HEK293 (cell line): Measurements from ENCODE around the gene CHCHD10.
A peak's percentile ranks its signal among the peaks of the same experiment; 100 is the strongest.

Experiments used
- CTCF ChIA-PET: fragments of 350-600 bp; formaldehyde crosslinking; extraction: SDS; loops from one replicate; lab custom pipeline; 2021; ENCODE audit warnings: antibody characterized with exemption; lab: Yijun Ruan, JAX
- POLR2A ChIA-PET: fragments of 300-600 bp; formaldehyde crosslinking; extraction: SDS; loops from one replicate; lab custom pipeline; 2020; ENCODE audit warnings: antibody characterized with exemption, inconsistent platforms; lab: Yijun Ruan, JAX
- H3K27ac ChIP-seq: fragments of 200-500 bp; sonication (Bioruptor generic); 2 replicates; pipeline ENCODE4 v1.5.1; 2014; ENCODE audit warnings: low read depth, low read length, control low read depth, inconsistent platforms; ENCODE audit errors: extremely low read depth
- H3K36me3 ChIP-seq, 2 experiments: fragments of 200-500 bp in 1 of 2; sonication (Bioruptor generic) in 1 of 2; 1 replicate in 1 of 2; 2 replicates in 1 of 2; pipeline ENCODE4 v1.5.1; 2014 to 2017; ENCODE audit warnings: inconsistent platforms in 2 of 2, low read length in 2 of 2; ENCODE audit not compliant: control insufficient read depth in 2 of 2, insufficient read depth in 1 of 2
- H3K4me1 ChIP-seq: fragments of 200-500 bp; sonication (Bioruptor generic); 2 replicates; pipeline ENCODE4 v1.5.1; 2014; ENCODE audit warnings: mild to moderate bottlenecking, low read length, inconsistent platforms; ENCODE audit not compliant: control insufficient read depth, insufficient read depth
- H3K4me3 ChIP-seq: 2 replicates; pipeline ENCODE4 v1.5.1; 2011; ENCODE audit warnings: low read depth, mild to moderate bottlenecking, control low read depth, low read length, moderate library complexity
- H3K9me3 ChIP-seq: fragments of 200-500 bp; sonication (Bioruptor generic); 2 replicates; pipeline ENCODE4 v1.5.1; 2014; ENCODE audit warnings: low read depth, low read length, inconsistent platforms; ENCODE audit not compliant: control insufficient read depth, insufficient read depth
- GLIS1 ChIP-seq: fragments of 450-650 bp; formaldehyde crosslinking; IDR thresholded peaks from 2 replicates; pipeline ENCODE4 v1.5.1; 2016; ENCODE audit warnings: missing biosample characterization, missing genetic modification characterization
- KLF17 ChIP-seq: fragments of 450-650 bp; formaldehyde crosslinking; IDR thresholded peaks from 2 replicates; pipeline ENCODE4 v1.5.1; 2016; ENCODE audit warnings: missing biosample characterization, missing genetic modification characterization
- SCRT2 ChIP-seq: fragments of 450-650 bp; formaldehyde crosslinking; IDR thresholded peaks from 2 replicates; pipeline ENCODE4 v1.5.1; 2016; ENCODE audit warnings: missing biosample characterization, missing genetic modification characterization
- SP2 ChIP-seq: fragments of 450-650 bp; formaldehyde crosslinking; IDR thresholded peaks from 2 replicates; pipeline ENCODE4 v1.5.1; 2016; ENCODE audit warnings: missing biosample characterization, missing genetic modification characterization
- YY2 ChIP-seq: fragments of 450-650 bp; formaldehyde crosslinking; IDR thresholded peaks from 2 replicates; pipeline ENCODE4 v1.5.1; 2016; ENCODE audit warnings: missing biosample characterization, missing genetic modification characterization
- ZBTB17 ChIP-seq: fragments of 450-650 bp; formaldehyde crosslinking; IDR thresholded peaks from 2 replicates; pipeline ENCODE4 v1.5.1; 2016; ENCODE audit warnings: missing biosample characterization, missing genetic modification characterization
- ZBTB48 ChIP-seq: fragments of 450-650 bp; formaldehyde crosslinking; IDR thresholded peaks from 2 replicates; pipeline ENCODE4 v1.5.1; 2016; ENCODE audit warnings: missing biosample characterization, missing genetic modification characterization
- ZFHX2 ChIP-seq: fragments of 450-650 bp; formaldehyde crosslinking; conservative IDR thresholded peaks from 2 replicates; pipeline ENCODE4 v1.5.1; 2016; ENCODE audit warnings: missing biosample characterization, missing genetic modification characterization
- ZFP41 ChIP-seq: fragments of 450-650 bp; formaldehyde crosslinking; IDR thresholded peaks from 2 replicates; pipeline ENCODE4 v1.5.1; 2016; ENCODE audit warnings: missing biosample characterization, missing genetic modification characterization, borderline replicate concordance
- ZFP69B ChIP-seq: fragments of 450-650 bp; formaldehyde crosslinking; IDR thresholded peaks from 2 replicates; pipeline ENCODE4 v1.5.1; 2016; ENCODE audit warnings: missing biosample characterization, missing genetic modification characterization
- ZNF366 ChIP-seq: fragments of 450-650 bp; formaldehyde crosslinking; conservative IDR thresholded peaks from 2 replicates; pipeline ENCODE4 v1.5.1; 2016; ENCODE audit warnings: missing biosample characterization, missing genetic modification characterization
- ZNF398 ChIP-seq: fragments of 450-650 bp; formaldehyde crosslinking; IDR thresholded peaks from 2 replicates; pipeline ENCODE4 v1.5.1; 2017; ENCODE audit warnings: missing biosample characterization, missing genetic modification characterization
- ZNF510 ChIP-seq: fragments of 450-650 bp; formaldehyde crosslinking; IDR thresholded peaks from 2 replicates; pipeline ENCODE4 v1.5.1; 2018; ENCODE audit warnings: mild to moderate bottlenecking, missing genetic modification characterization, missing biosample characterization; ENCODE audit not compliant: insufficient replicate concordance
- ZNF514 ChIP-seq: fragments of 450-650 bp; formaldehyde crosslinking; IDR thresholded peaks from 2 replicates; pipeline ENCODE4 v1.5.1; 2016; ENCODE audit warnings: missing biosample characterization, missing genetic modification characterization
- ZNF529 ChIP-seq: fragments of 450-650 bp; formaldehyde crosslinking; IDR thresholded peaks from 2 replicates; pipeline ENCODE4 v1.5.1; 2017; ENCODE audit warnings: missing genetic modification characterization, missing biosample characterization; ENCODE audit not compliant: insufficient replicate concordance
- ZNF549 ChIP-seq: fragments of 450-650 bp; IDR thresholded peaks from 2 replicates; pipeline ENCODE4 v1.5.1; 2018; ENCODE audit warnings: missing biosample characterization, missing genetic modification characterization, mild to moderate bottlenecking, inconsistent platforms, moderate library complexity
- ZNF585B ChIP-seq: fragments of 450-650 bp; formaldehyde crosslinking; IDR thresholded peaks from 2 replicates; pipeline ENCODE4 v1.5.1; 2016; ENCODE audit warnings: missing biosample characterization, missing genetic modification characterization
- ZNF692 ChIP-seq: fragments of 450-650 bp; formaldehyde crosslinking; IDR thresholded peaks from 2 replicates; pipeline ENCODE4 v1.5.1; 2016; ENCODE audit warnings: missing biosample characterization, missing genetic modification characterization
- ZNF704 ChIP-seq: fragments of 450-650 bp; formaldehyde crosslinking; IDR thresholded peaks from 2 replicates; pipeline ENCODE4 v1.5.1; 2016; ENCODE audit warnings: missing biosample characterization, missing genetic modification characterization
- ZNF776 ChIP-seq: fragments of 450-650 bp; formaldehyde crosslinking; IDR thresholded peaks from 2 replicates; pipeline ENCODE4 v1.5.0; 2017; ENCODE audit warnings: missing biosample characterization, missing genetic modification characterization, borderline replicate concordance

CHCHD10 gene

GRCh38 chr22:23783265-23784150, 15.7 kb upstream of the CHCHD10 start:
- H3K4me1 ChIP-seq: peaks cover 6% of the 10 kb centered on the region
- H3K27ac ChIP-seq: no peak overlapping the region
- POLR2A ChIA-PET: no interaction called here
- no peaks in the 10 kb centered on the region for H3K9me3 ChIP-seq
- no peak overlapping the region for H3K4me3 ChIP-seq
- peaks cover 1 to 3% of the 10 kb centered on the region in 2 experiments; a peak in 2 of 3 replicates for H3K36me3 ChIP-seq
- CTCF ChIA-PET: no interaction called here
- TF ChIP-seq KLF17 (tag by site-specific recombination) (no peak), ZNF366 (tag by site-specific recombination) (no peak), ZFP41 (tag by site-specific recombination) (no peak), ZNF704 (tag by site-specific recombination) (no peak)

- Histone ChIP-seq H3K4me1 (no peaks in the 10 kb centered on the region; the same call in 1 of the 2 replicates), H3K36me3 (no peaks in the 10 kb centered on the region), H3K9me3 (no peaks in the 10 kb centered on the region), H3K27ac (no peak overlapping the region), H3K4me3 (no peak overlapping the region)
- TF ChIP-seq SCRT2 (tag by site-specific recombination) (peak; percentile 36; the same call in 1 of the 2 replicates), ZNF549 (tag by site-specific recombination) (no peak)
- ChIA-PET POLR2A (no interaction called here), CTCF (no interaction called here)
Observed at GRCh38 chr22:23782703-23783102, 14.9 kb upstream of the CHCHD10 start.

- H3K36me3 ChIP-seq: no peaks in the 10 kb centered on the region
- TF ChIP-seq ZNF776 (tag by site-specific recombination) (no peak), YY2 (tag by site-specific recombination) (no peak), ZNF366 (tag by site-specific recombination) (no peak), ZNF510 (tag by site-specific recombination) (no peak)
- H3K4me3 ChIP-seq: no peak overlapping the region
- H3K4me1 ChIP-seq: no peaks in the 10 kb centered on the region; the same call in 1 of the 2 replicates
- ChIA-PET CTCF (no interaction called here), POLR2A (no interaction called here)
- no peak overlapping the region for H3K27ac ChIP-seq
- H3K9me3 ChIP-seq: no peaks in the 10 kb centered on the region
Observed at GRCh38 chr22:23782252-23782651, 14.5 kb upstream of the CHCHD10 start.

- Histone ChIP-seq H3K27ac (no peak overlapping the region), H3K36me3 (no peaks in the 10 kb centered on the region), H3K9me3 (no peaks in the 10 kb centered on the region), H3K4me3 (no peak overlapping the region), H3K4me1 (no peaks in the 10 kb centered on the region; the same call in 1 of the 2 replicates)
- ChIA-PET POLR2A (interaction anchor here (0.7 kb wide), 1 partner anchor 113 kb away, joined by 3 read pairs; the partner anchor contains the start of gene MIF), CTCF (interaction anchor here (1.6 kb wide), 1 partner anchor 8 kb away, joined by 4 read pairs; no protein-coding TSS in a partner anchor)
- TF ChIP-seq ZFP69B (tag by site-specific recombination): 0 out of 2 replicates have a peak, but pooled peaks have one; percentile 23
- no peak for TF ChIP-seq ZNF514 (tag by site-specific recombination)
- peak; percentile 58 for TF ChIP-seq ZBTB17 (tag by site-specific recombination)
- peak; percentile 71 for TF ChIP-seq ZNF398
- 0 out of 2 replicates have a peak, but pooled peaks have one; percentile 9 for TF ChIP-seq ZFHX2 (tag by site-specific recombination)
- TF ChIP-seq ZNF585B: peak; percentile 24
- 0 out of 2 replicates have a peak, but pooled peaks have one; percentile 14 for TF ChIP-seq GLIS1 (tag by site-specific recombination)
- TF ChIP-seq SP2: peak; percentile 17; the same call in 1 of the 2 replicates
- peak; percentile 48; the same call in 1 of the 2 replicates for TF ChIP-seq ZBTB48 (tag by site-specific recombination)
- TF ChIP-seq ZNF692 (tag by site-specific recombination): peak; percentile 77
- TF ChIP-seq ZNF529 (tag by site-specific recombination): no peak
Observed at GRCh38 chr22:23781511-23782183, 13.9 kb upstream of the CHCHD10 start.
